ENCODE measurements around the gene B4GALNT4.

Gene B4GALNT4

DNA sequence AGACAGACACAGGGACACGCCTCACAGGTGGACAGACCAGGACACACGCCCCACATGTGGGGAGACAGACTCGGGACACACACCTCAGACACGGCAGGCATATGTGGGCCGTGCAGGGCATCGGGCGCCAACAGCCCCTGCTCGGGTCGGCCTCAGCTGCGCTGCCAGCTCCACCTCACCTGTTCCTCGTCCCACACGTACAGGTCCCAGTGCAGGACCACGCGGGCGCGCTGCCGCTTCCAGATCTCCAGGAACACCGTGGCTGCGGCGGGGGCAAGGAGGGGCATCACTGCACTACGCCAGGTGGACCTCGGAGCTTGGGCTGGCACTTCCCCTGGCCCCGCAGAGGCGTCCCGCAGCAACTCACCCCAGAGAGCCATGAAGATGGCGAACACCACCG is 60.1 kb downstream of the B4GALNT4 start:
- Histone ChIP-seq H3K9me3 (no peaks in the 10 kb centered on the region), H3K4me1 (ENCODE audit: control insufficient read depth in 1 of 2, insufficient read depth in 1 of 2, low read depth in 1 of 2, low read length in 1 of 2) (no peaks in the 10 kb centered on the region), H3K4me3 (ENCODE audit: low read depth in 1 of 2, low read length in 1 of 2) (no peak overlapping the region), H3K27me3 (peaks cover 3% of the 10 kb centered on the region), H3K36me3 (no peaks in the 10 kb centered on the region), H3K27ac (no peak overlapping the region)
- TF ChIP-seq, protein P1, sequence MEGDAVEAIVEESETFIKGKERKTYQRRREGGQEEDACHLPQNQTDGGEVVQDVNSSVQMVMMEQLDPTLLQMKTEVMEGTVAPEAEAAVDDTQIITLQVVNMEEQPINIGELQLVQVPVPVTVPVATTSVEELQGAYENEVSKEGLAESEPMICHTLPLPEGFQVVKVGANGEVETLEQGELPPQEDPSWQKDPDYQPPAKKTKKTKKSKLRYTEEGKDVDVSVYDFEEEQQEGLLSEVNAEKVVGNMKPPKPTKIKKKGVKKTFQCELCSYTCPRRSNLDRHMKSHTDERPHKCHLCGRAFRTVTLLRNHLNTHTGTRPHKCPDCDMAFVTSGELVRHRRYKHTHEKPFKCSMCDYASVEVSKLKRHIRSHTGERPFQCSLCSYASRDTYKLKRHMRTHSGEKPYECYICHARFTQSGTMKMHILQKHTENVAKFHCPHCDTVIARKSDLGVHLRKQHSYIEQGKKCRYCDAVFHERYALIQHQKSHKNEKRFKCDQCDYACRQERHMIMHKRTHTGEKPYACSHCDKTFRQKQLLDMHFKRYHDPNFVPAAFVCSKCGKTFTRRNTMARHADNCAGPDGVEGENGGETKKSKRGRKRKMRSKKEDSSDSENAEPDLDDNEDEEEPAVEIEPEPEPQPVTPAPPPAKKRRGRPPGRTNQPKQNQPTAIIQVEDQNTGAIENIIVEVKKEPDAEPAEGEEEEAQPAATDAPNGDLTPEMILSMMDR (IDR thresholded peaks at IDR 0.05), result no peak

DNA sequence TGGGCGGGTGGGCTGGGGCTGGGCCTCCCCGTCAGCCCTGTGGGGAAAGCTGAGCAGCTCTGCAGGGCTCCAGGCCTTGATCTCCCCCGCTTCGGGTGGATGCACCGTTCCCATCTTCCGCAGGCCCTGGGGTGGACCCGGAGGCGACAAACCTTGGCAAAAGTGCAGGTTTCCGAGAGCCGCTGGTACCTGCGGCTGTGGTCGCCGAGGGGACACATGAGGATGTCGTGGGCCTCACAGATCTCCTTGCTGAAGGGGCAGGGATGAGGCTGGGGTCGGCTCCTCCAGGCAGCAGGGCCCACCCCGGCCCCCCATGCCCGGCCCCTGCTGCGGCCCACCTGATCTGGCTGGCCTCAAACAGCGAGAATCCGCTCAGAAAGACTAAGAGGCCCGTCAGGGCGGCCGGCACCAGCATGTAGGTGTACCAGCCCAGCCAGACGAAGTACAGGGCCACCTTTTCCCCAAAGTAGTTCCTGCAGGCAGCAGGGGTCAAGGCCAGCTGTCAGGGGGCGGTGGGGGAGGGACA is 60.7 kb downstream of the B4GALNT4 start:
- no peaks in the 10 kb centered on the region for H3K4me1 ChIP-seq (ENCODE audit: control insufficient read depth in 1 of 2, insufficient read depth in 1 of 2, low read depth in 1 of 2, low read length in 1 of 2)
- TF ChIP-seq, protein P1 (IDR thresholded peaks at IDR 0.05), result no peak

More for the DNA sequence above, 60.7 kb downstream of the B4GALNT4 start:
- Histone ChIP-seq H3K27ac (no peak overlapping the region), H3K9me3 (no peaks in the 10 kb centered on the region), H3K4me3 (ENCODE audit: low read depth in 1 of 2, low read length in 1 of 2) (no peak overlapping the region), H3K27me3 (no peaks in the 10 kb centered on the region), H3K36me3 (no peaks in the 10 kb centered on the region)
